Transverse colon (tissue), 4 donors: ENCODE data around the gene PKNOX1. TPM values are rescaled to one million over a fixed set of nuclear protein-coding genes. Genes with fewer than 3 reads are reported as not detected.
"Not testable (repeated sequence)": the region's sequence is repeated elsewhere in the genome, so short reads cannot be mapped to it uniquely, and the experiment has no call there.

Source experiments
- DNase-seq: peaks from one replicate; pipeline ENCODE4 v3.0.0-alpha.2; 2019
- H3K27ac ChIP-seq, 4 donors: fragments of 200-600 bp; sonication (generic); 2 replicates each; pipeline ENCODE4 v1.5.1; 2016 to 2018; ENCODE audit warnings: inconsistent platforms in 4 of 4
- H3K27me3 ChIP-seq: fragments of 200-600 bp; sonication (generic); 2 replicates; pipeline ENCODE4 v1.5.1; 2017; ENCODE audit warnings: inconsistent platforms
- H3K36me3 ChIP-seq, 4 donors: fragments of 200-600 bp; sonication (generic); 2 replicates each; pipeline ENCODE4 v1.5.1; 2017 to 2019; ENCODE audit warnings: inconsistent platforms in 4 of 4
- H3K4me1 ChIP-seq, 4 donors: fragments of 200-600 bp; sonication (generic); 2 replicates each; pipeline ENCODE4 v1.5.1; 2017 to 2020; ENCODE audit warnings: inconsistent platforms in 4 of 4
- H3K4me3 ChIP-seq, 4 donors: fragments of 200-600 bp; sonication (generic); 1 replicate in 1 of 4; 2 replicates in 3 of 4; pipeline versions ENCODE4 v1.5.1 to v1.6.1; 2017 to 2019; ENCODE audit warnings: inconsistent platforms in 4 of 4
- H3K9me3 ChIP-seq, 2 donors: fragments of 200-600 bp; sonication (generic); 2 replicates each; pipeline ENCODE4 v1.5.1; 2017 to 2019; ENCODE audit warnings: inconsistent platforms in 2 of 2
- WGBS, 2 donors: methylation state at CpG; one replicate each; pipeline ENCODE4 v1.1.5; 2018; ENCODE audit warnings: low coverage in 1 of 2; 5-methylcytosine and 5-hydroxymethylcytosine counted together
- in situ Hi-C, 4 donors: fragments of 200-750 bp; cut with MboI; loops; one replicate each; pipeline versions ENCODE4 v1.15.0 to v1.15.1; 2017; ENCODE audit warnings: low sequenced_read_pairs in 3 of 4, low pct_ligation_motif_present in 1 of 4, low pct_unique_long_range_greater_than_20kb in 1 of 4
- intact Hi-C: fragments of 100-400 bp; cut with DNase I; formaldehyde crosslinking; loops from one replicate; pipeline ENCODE4 v1.15.1; 2023; ENCODE audit warnings: low total_unique reads
- total RNA-seq, 4 donors: library from RNA; depleted of rRNA; stranded (reverse); fragments of >200 nt; gene quantifications; one replicate each; pipeline ENCODE4 v1.1.0, GENCODE V29; 2016

PKNOX1 gene
- total RNA-seq, 4 donors from 2014 or later: 9.4 to 140 (median 25.1) TPM

DNA sequence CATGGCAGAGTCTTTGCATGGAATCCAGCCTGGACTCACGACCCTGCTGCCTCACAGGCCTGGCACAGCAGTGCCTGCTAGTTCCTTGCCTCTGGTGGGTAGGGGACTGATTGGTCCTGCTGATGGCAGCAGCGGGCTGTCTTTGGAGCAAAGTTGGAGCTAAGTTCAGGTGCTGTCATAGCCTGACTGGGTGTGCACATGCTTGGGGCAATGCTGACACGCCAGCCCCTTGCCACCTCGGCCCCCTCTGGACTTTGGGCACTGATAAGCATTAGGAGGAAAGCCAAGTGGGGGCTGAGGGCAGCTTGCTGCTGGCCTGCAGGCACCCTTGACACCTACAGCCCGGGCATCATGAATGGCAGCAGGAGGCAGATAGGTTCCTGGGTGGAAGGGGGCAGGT is 67.8 kb downstream of the PKNOX1 start:
- no CpG with 5 or more reads among the region's 5 CpGs for WGBS, 2 donors
- DNase-seq, intact Hi-C loops, H3K4me3 ChIP-seq, in situ Hi-C loops, H3K4me1 ChIP-seq, H3K27me3 ChIP-seq, H3K9me3 ChIP-seq, H3K36me3 ChIP-seq, H3K27ac ChIP-seq: not testable (repeated sequence)

DNA sequence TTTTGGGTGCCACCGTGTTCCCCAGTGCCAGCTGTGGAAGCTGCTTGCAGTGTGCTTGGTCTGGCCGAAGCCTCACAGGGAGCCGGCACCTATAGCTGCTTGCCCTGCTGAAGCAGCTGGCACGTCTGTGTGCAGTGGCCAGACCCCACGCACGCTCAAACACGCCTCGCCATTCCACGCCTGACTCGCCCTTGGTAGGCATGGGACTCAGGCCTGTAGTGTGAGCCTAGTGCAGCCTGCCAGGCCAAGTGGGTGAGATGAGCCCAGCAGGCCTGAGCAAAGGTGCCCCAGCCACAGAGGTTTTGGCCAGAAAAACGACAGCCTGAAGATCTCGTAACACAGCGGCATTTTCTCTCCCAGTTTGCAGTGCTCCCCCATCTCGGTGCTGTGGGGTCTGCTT is 68.9 kb downstream of the PKNOX1 start:
- H3K27me3 ChIP-seq, H3K36me3 ChIP-seq, in situ Hi-C loops, H3K9me3 ChIP-seq, intact Hi-C loops, DNase-seq, H3K4me3 ChIP-seq, H3K4me1 ChIP-seq, H3K27ac ChIP-seq: not testable (repeated sequence)
- WGBS, 2 donors: 94% methylated on average over 7 of the region's 14 CpGs; no CpG with 5 or more reads in 1 of the 2 donors

DNA sequence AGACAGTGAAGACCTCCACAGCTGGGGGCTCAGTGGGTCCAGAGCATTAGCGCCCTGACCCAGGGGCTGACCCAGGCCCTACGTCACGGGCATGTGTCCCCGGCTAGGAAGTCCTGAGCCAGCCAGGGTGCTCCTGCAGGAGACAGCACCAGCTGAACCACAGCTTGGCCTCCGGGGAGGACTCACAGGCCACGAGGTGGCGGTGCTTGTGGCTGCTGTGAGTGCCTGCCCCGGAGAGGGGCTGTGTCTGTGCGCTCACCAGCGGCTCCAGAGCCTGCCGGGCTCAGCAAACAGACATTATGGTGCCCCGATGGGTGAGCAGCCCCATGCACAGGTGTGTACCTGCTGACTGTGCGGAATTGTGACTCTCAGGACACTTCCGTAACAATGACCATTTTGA is 70.2 kb downstream of the PKNOX1 start:
- H3K36me3 ChIP-seq, in situ Hi-C loops, H3K4me1 ChIP-seq, H3K27ac ChIP-seq, intact Hi-C loops, H3K4me3 ChIP-seq, H3K27me3 ChIP-seq, DNase-seq, H3K9me3 ChIP-seq: not testable (repeated sequence)
- no CpG with 5 or more reads among the region's 14 CpGs for WGBS, 2 donors

DNA sequence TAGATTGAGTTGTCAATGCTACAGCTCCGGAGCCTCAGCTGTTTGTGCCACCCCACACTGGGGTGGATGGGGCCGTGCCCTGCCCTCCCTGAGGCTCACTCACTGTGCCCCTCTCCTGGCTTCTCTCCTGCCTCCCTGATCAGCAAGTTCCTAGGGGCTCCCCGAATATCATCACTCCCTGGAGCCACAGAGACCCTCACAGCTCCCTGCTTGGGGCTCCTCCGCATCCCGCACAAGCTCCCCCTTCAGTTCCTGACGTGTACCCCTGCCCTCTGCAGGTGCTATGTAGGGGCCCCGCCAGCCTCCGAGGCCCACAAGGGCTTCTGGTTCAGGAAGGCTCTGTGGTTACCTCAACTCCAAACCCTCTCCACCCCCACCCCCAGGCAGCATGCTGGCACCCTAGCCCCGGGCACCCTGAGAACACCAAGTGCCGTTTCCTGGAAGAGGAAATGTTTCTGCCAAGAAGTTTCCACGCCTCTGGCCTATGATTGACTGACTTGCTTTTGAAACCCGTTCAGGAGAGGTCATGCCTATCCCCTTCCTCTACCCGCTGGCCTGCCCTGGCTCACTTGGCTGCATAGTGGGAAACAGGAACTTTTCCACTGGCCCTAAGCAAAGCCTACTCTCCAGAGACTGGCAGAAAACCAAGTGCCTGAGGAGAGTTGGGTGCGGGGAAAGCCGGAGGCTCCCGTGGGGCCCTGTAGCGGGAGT is 71.0 kb downstream of the PKNOX1 start:
- H3K9me3 ChIP-seq, H3K4me3 ChIP-seq, intact Hi-C loops, H3K27ac ChIP-seq, H3K4me1 ChIP-seq, DNase-seq, H3K27me3 ChIP-seq, in situ Hi-C loops, H3K36me3 ChIP-seq: not testable (repeated sequence)
- WGBS, 2 donors: 44% methylated on average over 5 of the region's 17 CpGs; no CpG with 5 or more reads in 1 of the 2 donors

DNA sequence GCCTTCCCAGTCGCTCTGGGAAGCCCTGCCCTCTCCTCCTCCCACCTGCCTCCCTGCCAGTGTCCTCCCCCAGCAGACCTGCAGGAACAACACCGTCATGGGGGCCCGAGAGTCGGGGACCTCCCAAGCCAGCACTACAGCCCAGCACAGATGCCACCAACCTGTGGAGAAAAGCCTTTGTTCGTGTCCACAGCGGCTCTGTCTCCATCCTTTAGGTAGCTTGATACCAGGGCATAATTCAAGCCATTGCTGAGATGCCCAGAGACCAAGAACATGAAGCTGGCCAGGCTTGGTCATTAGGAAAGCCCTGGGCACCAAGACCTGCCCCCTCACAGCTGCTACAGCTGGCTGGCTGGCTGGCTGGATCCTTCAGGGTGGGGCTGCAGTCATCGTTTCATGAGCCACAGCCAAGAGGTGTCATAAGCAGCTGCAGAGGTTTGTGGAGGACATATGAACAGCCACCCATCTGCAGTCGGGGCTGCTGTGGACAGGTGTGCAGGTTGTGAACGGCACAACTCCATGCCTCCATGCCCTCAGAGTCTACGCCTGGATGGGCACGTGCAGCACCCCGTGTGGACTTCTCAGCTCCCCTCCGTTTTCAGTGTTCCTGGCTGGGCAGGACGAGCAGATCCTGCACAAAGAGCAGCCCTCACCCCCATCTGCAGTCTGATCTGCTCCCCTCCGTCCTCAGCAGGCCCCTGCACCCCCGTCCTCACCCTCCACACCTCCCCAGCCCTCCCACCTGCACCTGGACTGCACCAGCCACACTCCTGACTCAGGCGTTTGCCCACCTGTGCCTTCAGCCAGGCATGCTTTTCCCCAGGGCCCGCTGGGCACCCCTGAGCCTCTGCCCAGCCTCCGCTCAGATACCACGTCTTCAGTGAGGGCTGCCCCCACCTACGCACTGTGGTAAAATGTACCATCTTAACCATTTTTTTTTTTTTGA is 71.8 kb downstream of the PKNOX1 start:
- intact Hi-C loops, H3K4me1 ChIP-seq, H3K9me3 ChIP-seq, H3K4me3 ChIP-seq, H3K27ac ChIP-seq, H3K27me3 ChIP-seq, DNase-seq, in situ Hi-C loops, H3K36me3 ChIP-seq: not testable (repeated sequence)
- whole genome bisulfite sequencing, 2 donors: no CpG with 5 or more reads among the region's 21 CpGs

DNA sequence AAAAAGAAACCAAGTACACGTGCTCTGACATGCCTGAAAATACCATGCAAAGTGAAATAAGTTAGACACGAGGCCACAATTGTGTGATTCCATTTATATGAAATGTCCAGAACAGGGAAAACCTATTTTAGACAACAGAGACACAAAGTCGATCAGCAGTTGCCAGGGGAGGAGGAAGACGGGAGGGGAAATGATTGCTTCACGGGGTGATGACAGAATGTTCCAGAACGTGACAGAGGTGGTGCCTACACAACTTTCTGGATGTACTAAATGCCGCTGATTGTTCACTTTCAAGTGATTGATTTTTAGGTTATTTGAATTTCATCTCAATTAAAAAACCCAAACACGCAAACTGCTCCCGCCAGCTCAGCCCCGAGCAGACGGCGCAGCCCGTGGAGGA is 78.8 kb downstream of the PKNOX1 start:
- H3K4me3 ChIP-seq, H3K27me3 ChIP-seq, intact Hi-C loops, H3K27ac ChIP-seq, DNase-seq, H3K4me1 ChIP-seq, H3K9me3 ChIP-seq, H3K36me3 ChIP-seq, in situ Hi-C loops: not testable (repeated sequence)
- WGBS, 2 donors: no CpG with 5 or more reads among the region's 13 CpGs

DNA sequence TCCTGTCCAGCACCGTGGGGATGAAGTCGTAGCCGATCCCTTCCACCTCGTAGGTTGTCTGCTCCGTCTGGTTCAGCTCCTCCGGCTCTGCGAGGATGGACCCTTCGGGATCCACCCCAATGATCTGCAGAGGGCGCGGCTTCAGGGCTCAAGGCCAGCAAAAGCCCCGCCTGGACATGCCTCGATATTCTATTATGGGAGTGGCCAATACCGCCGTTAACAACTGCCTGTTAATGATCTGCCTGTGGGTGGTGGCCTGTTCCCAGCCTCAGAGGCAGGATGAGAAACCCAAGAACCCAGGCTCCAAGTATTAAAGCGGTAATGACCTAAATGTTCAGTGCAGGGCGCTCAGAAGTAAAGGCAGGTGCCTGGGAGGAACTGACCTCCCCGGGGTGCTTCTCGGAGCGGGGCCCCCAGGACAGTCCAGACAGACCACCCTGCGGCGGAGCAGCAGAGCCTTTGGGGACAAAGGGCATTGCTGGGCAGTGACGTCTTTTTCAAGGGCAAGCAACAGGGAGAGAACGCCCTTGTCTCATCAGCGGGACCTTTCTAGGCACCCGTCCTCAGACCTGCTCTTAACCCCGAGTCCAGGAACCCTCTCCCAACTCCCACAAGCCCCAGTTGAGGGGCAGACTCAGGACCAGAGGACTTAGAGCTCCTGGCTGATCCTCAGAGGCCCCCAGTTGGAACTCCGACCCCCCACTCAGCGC is 88.7 kb downstream of the PKNOX1 start:
- H3K4me3 ChIP-seq, intact Hi-C loops, H3K27me3 ChIP-seq, in situ Hi-C loops, H3K4me1 ChIP-seq, H3K27ac ChIP-seq, H3K36me3 ChIP-seq, H3K9me3 ChIP-seq, DNase-seq: not testable (repeated sequence)
- WGBS, 2 donors: no CpG with 5 or more reads among the region's 28 CpGs

DNA sequence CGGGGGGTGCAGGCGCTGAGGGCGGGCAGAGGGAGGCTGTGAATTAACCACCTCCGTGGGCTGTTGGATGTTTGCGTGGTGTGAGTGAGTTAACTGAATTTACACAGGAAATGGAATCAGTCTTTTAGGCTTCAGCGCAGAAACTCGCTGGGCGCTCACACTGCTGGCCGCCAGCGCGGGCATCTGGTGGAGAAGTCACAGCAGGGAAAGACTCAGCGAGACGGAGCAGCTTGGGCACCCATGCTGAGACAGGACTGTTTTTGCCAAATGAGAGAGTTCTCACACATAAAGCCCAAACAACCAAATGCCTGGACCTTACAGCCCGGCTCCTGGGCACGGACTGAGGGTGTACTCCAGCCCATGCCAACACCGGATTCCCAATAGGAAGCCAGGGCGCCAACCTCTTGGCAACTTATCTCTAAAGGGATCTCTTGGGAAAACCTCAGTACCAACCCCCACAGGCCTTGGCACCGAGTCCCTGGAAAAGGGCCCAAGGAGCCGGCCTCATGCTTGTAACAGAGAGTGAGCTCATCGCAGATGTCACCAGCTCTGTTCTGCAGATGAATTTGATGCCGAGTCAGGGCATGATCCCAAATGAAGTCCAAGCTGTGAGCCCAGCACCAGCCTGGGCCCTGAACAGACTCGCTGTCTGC is 90.0 kb downstream of the PKNOX1 start:
- H3K27ac ChIP-seq, H3K4me1 ChIP-seq, intact Hi-C loops, H3K4me3 ChIP-seq, in situ Hi-C loops, H3K9me3 ChIP-seq, H3K27me3 ChIP-seq, H3K36me3 ChIP-seq, DNase-seq: not testable (repeated sequence)
- WGBS, 2 donors: no CpG with 5 or more reads among the region's 22 CpGs

DNA sequence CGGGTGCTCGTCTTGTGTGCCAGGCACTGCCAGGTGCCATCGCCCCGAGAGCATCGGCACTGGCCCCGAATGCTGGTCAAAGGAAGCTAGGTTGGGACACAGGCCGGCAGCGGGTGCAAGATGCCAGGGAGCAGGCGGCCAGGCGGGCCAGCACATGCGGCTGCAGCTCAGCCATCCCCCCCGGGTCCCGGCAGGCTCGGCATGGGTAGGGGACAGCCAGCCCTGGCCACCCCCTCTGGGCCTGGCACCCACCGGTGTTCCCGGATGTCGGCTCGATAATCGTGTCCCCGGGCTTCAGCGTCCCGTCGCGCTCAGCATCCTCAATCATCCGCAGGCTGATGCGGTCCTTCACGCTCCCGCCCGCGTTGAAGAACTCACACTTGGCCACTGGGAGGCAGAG is 91.6 kb downstream of the PKNOX1 start:
- in situ Hi-C loops: not testable (repeated sequence)

DNA sequence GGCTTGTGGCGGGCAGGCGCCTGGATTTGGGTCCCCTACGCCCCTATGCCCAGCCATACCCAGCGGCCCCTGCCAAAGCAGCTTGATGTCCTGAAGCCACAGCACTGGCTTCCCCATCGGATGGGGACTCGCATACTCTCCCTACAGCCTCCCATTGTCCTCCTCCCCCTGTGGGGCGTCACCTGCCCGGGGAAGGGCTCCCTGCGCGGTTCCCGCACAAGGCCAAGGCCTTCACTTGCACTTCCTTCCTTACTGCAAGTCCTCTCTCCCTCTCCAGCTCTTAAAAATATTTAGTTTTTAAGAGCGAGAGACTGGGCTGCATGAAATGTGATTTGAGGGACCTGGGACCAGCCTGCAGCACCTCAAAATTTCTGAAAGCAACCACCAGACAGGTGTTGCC is 92.3 kb downstream of the PKNOX1 start:
- H3K4me3 ChIP-seq, DNase-seq, intact Hi-C loops, H3K36me3 ChIP-seq, H3K27me3 ChIP-seq, H3K9me3 ChIP-seq, H3K4me1 ChIP-seq, in situ Hi-C loops, H3K27ac ChIP-seq: not testable (repeated sequence)
- no CpG with 5 or more reads among the region's 12 CpGs for WGBS, 2 donors

More for the DNA sequence above, 91.6 kb downstream of the PKNOX1 start:
- H3K27me3 ChIP-seq, H3K9me3 ChIP-seq, H3K27ac ChIP-seq, intact Hi-C loops, DNase-seq, H3K4me3 ChIP-seq, H3K4me1 ChIP-seq, H3K36me3 ChIP-seq: not testable (repeated sequence)
- no CpG with 5 or more reads among the region's 30 CpGs for WGBS, 2 donors
